22Rv1 (cell line): ENCODE results near the gene ZFC3H1.

Experiments used
- H3K27ac ChIP-seq: fragments of 450-650 bp; 2 replicates; pipeline ENCODE4 v1.5.1; 2017
- CTCF ChIP-seq: fragments of 450-650 bp; IDR thresholded peaks from 2 replicates; pipeline ENCODE4 v1.5.1; 2017; ENCODE audit warnings: mild to moderate bottlenecking
- ZFX ChIP-seq: fragments of 450-650 bp; IDR thresholded peaks from 2 replicates; pipeline ENCODE4 v1.6.1; 2017; ENCODE audit warnings: antibody characterized with exemption, borderline replicate concordance

ZFC3H1 gene

GRCh38 chr12:71592841-71593240 lies 70.8 kb downstream of the ZFC3H1 start:
- H3K27ac ChIP-seq = no peak overlapping the region
- TF ChIP-seq CTCF = no peak
- TF ChIP-seq ZFX = no peak

GRCh38 chr12:71591601-71592000 lies 72.0 kb downstream of the ZFC3H1 start:
- H3K27ac ChIP-seq = no peak overlapping the region
- TF ChIP-seq CTCF (no peak), ZFX (no peak)

- TF ChIP-seq CTCF (no peak), ZFX (no peak)
- H3K27ac ChIP-seq = no peak overlapping the region
These were observed 74.2 kb downstream of the ZFC3H1 start for GRCh38 chr12:71589478-71589881.

DNA sequence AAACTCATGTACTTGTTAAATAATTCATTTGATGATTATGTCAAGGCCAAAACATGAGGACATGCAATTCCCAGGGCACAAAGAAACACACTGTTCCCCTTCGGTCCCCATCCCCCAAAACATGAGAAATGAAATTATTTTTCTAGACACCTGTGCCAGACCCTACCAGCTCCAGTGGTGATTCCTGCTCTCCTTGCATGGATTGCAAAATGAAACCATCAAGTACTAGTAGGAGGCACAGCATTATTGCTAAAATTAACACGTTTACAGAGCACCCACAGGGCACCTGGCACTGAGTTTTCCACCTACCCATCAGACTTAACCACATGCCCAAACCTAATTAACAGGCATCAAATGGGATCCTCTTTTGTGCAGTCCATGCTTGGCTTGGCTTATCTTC lies 76.6 kb downstream of the ZFC3H1 start:
- TF ChIP-seq CTCF (no peak), ZFX (no peak)
- H3K27ac ChIP-seq = no peak overlapping the region

DNA sequence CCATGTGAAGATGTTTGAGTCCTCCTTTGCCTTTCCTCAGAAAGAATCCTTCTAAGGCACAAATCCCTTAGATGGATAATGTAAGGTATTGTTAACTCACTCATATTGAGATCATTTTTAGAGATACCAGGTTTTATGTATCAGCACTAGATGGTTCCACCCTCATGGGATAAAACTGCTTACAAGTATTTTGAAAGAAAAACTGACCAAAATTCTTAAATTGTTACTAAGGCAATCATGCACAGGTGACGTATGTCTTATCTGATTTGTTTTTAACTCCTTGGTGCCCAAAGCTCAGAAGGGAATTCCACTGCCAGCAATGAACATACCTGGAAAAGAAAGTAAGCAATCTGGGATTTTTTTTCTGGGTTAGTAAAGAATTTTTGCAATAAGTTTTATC lies 78.4 kb downstream of the ZFC3H1 start:
- TF ChIP-seq ZFX (no peak), CTCF (no peak)
- no peak overlapping the region for H3K27ac ChIP-seq

- TF ChIP-seq CTCF (no peak), ZFX (no peak)
These were observed 79.3 kb downstream of the ZFC3H1 start for GRCh38 chr12:71584356-71584755.

DNA sequence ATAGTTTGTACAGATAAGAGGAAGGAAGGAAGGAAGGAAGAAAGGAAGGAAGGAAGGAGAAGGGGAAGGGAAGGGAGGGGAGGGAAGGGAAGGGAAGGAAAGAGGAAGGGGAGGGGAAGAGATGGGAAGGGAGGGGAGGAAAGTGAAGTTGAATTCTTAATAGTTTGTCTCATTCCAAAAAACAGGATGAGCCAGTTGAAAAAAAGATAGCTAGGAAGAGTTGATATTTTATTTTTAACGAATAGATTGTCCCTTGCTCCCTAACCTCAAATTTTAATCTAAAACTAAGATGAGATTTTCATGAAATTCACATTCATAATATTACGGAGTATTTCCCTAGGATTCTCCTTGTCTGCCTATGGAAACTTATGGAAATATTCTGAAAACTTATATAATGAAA lies 80.7 kb downstream of the ZFC3H1 start:
- TF ChIP-seq ZFX (no peak), CTCF (no peak)
- no peak overlapping the region for H3K27ac ChIP-seq

More at GRCh38 chr12:71584356-71584755, 79.3 kb downstream of the ZFC3H1 start:
- H3K27ac ChIP-seq = no peak overlapping the region

- no peak overlapping the region for H3K27ac ChIP-seq
- TF ChIP-seq CTCF (no peak), ZFX (no peak)
These were observed 82.4 kb downstream of the ZFC3H1 start for GRCh38 chr12:71581206-71581605.
